Effector CD8-positive, alpha-beta T cell (primary cell): ENCODE measurements around the gene CDX2.

Experiments
- DNase-seq: peaks from one replicate; lab custom pipeline; 2025; lab: John Stamatoyannopoulos, UW

Gene CDX2

DNA sequence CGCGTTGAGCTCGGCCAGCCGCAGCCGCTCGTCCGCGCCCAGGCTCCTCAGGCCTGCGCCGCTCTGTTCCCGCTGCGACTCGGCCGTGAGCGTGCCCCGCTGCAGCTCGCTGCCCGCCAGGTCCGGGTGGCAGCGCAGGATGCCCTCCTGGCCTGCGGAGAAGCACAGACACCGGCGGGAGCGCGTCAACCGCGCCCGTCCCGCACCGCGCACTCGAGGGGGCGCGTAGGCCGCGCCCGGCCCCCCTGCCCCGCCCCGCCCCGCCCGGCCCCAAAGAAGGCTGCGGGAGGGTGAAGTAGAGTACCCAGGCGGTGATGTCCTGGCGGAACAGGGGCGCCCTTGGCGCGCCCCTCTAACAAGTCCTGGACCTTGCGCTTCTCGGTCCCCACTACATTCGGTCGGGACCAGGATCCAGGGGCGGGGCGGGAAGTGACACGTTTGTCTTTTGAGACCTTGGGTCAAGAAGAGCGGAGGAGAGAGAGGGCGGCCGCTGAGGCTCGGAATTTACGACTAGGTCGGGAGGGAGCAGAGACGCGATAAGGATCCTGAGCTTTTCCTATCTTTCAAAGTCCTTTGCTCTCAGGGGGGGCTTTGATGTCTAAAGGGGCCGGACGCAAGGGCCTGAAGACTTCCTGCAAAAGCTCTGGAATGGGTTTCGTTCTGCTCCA, 9.3 kb upstream of the CDX2 start:
- no peak for DNase-seq

GRCh38 chr13:27977476-27978300, 8.6 kb upstream of the CDX2 start:
- DNase-seq = no peak

- DNase-seq = no peak
Observed at GRCh38 chr13:27976362-27977091, 7.4 kb upstream of the CDX2 start.

DNA sequence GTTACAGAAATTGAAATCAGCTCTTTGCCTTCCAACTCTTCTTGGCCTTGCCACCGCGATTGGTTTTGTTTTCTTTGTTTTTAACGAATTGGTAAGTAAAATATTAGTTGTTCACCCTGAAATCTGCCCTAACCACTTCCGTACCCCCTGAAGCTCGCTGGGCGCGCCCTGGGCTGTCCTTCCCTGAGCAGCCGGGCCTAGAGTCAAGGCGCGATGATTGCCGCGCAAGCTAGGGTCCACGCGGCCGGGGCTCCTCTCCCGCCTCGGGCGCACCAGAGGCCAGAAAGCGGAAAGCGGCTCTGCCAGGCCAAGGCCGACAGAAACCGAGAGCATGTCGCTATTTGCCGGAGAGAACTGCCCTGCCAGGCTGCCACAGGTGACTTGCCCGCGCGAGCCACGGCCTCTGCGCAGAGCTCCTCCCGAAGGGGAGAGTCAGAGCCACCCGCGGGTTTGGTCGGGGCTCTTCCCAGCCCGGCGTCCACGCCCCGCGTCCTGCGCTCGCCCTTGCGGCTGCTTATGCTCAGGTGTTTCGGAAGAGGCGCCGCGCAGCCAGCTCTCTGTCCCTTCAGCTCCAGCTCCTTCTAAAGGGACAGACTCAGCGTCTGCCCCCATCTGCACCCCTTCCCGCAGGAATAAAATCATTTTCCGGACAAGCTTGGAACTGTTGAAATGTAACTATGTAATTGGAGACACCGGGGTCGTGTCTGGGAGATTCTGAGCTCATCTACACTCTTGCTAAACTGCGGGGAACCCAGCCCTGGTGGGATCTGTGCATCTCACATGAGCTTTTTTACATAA, 6.6 kb upstream of the CDX2 start:
- no peak for DNase-seq

- no peak for DNase-seq
Observed at GRCh38 chr13:27973961-27974662, 5.0 kb upstream of the CDX2 start.

GRCh38 chr13:27973291-27973690, 4.2 kb upstream of the CDX2 start:
- no peak for DNase-seq

- no peak for DNase-seq
Observed at GRCh38 chr13:27972478-27972820, 3.3 kb upstream of the CDX2 start.

- DNase-seq = no peak
Observed at GRCh38 chr13:27971776-27972477, 2.8 kb upstream of the CDX2 start.

GRCh38 chr13:27971236-27971645, 2.1 kb upstream of the CDX2 start:
- DNase-seq = no peak

- DNase-seq = no peak
Observed at GRCh38 chr13:27970382-27971235, 1.5 kb upstream of the CDX2 start.

DNA sequence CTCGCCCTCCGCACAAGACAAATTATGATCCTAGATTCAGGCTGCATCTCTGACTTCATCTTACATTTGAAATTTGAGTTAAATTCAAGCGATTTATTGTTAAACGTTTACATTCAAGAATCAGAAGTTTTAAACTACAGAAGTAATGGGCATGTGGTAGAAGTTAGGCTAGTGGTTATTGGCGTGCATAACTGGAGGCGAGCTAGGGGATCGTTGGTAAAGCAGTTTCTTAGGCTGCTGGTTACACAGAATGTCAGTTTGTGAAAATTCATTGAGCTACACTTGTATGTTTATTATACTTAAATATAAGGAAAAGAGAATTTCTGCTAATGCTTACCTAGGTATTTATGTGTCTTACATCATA, 733 bp upstream of the CDX2 start:
- no peak for DNase-seq

GRCh38 chr13:27968316-27969081, 616 bp downstream of the CDX2 start:
- DNase-seq = no peak

GRCh38 chr13:27967736-27968315, 1.3 kb downstream of the CDX2 start:
- DNase-seq = no peak

DNA sequence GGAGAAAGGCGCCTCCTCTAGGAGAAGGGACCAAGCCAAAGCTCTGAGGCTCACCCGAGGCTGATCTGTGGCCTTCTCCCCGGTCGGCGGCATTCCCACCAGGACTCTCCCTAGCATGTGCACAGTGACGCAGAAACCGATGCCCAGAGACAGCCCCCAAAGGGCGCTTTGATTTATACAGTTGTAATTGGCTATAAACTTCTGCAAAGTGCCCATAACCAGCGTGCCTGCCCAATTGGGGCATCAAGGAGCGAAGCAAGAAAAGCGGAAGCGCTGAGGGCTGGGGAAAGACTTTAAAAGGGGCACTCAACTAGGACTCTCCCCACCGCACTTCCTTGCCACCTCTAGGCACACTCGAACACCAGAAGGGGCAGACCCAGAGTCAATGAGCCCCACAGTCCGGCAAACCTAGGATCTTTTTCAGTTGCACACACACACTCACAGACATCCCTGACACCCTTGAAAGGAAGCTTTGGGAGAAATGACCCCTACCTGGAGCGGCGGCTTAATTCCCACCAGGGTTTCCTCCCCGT, 1.8 kb downstream of the CDX2 start:
- no peak for DNase-seq

GRCh38 chr13:27966641-27967202, 2.4 kb downstream of the CDX2 start:
- DNase-seq = no peak

- DNase-seq = no peak
Observed at GRCh38 chr13:27965740-27966640, 3.1 kb downstream of the CDX2 start.

- DNase-seq = no peak
Observed at GRCh38 chr13:27965343-27965739, 3.8 kb downstream of the CDX2 start.
